GM21576 (cell line): Measurements from ENCODE around the gene FARP1.

Source experiments
- ATAC-seq: cut with Tn5 transposase; IDR thresholded peaks from one replicate; pipeline ENCODE4 v1.9.1; 2021; ENCODE audit warnings: mild to moderate bottlenecking, moderate library complexity; ENCODE audit not compliant: unreplicated experiment

FARP1 gene

DNA sequence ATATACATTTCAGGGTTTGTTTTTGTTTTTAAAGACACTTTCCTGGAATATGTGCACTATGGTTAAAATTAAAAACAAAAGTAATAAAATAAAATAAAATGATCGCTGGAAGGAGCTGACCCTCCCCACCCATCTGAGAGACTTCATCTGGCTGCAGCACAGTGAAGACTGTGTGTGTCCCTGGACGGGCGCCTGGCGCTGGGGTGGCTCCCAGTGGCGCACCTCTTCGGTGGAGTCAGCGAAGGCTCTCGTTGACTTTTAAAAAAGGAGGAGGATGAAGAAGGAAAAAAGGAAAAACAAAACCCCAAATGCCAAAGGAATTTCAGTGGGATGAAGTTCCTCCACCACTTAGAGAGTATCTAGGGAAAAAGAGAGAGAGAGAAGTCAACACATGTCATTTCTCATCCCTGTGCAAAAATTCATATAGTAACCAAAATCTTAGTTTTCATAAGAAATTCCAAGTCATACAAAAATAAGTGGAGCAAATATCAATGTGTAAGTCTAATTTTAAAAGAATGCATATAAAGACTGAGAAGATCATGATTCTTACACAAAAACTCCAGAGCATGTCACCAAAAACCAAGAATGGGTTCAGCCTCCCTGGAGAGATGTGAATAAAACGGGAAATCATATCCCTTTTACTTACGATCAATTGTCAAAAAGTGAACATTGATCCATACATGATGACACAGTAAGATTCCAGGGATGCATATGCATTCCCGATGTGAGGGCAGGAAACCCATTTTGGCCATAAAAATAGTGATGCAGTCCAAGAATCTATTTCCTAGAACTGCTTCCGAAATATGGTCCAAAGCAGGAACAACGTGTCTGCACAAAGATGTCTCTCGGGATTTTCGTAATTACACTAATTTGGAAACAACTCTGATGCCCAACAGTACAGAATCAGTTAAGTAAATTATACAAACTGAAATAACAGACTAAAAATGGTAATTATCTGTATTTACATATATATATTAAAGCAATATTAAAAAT lies 310.3 kb downstream of the FARP1 start:
- no peak for ATAC-seq

DNA sequence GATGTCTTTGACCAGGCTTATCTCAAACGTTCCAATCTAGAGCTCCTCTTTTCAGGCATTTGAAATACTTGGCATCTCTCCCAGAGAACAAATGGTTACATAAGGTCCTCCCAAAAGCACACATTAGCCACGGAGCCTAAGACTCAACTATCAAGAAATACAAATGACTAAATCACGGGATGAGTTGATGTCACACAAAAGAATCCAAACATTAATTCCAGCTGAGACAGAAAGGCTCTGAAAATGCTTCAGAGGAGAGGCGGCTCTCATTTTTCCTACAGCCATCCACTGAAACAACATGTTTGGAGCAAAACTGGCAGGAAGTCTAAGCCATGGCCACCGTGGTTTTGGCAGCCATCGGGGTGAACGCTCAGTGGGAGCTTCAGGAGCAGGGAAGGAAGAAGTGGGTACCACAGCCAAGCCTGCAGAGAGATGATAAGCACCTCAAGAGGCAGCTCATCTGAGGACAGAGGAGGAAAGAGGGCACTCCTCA lies 311.5 kb downstream of the FARP1 start:
- no peak for ATAC-seq

DNA sequence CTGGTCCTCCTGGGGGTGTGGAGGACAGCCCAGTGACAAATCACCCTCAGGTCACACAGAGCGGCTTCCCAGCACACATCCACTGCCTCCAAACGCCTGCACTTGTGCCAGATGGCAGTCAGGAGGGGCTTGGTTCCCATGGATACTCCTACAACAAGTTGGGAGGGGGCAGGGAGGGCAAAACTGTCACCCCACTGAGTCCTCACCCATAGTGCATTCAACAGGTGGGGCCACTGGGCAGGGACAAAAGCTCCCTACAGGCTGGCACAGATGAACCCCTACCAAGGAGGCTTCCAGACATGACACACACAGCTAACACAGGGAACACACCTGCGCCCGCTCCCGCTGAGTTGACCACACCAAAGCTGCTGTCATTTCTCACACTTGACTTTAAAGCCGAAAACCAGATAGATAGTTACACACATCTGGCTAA lies 313.5 kb downstream of the FARP1 start:
- no peak for ATAC-seq

DNA sequence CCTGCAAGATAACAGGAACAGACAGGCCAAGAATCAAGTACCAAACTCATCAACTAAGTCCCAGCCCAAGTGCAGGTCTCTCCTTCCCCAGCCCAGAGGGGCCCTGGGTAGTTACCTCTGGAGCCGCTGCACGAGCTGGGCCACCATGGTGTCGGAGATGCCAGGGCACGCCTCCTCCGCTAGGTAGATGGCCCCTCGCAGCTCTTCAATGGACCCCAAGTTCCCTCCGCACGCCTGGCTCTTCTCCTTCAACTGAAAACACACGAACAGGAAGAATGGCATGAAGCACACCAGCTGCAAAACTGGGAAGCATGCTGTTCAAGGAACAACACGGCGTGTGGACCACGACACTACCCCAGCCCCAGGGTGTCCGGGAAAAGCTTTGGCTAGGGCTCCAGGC lies 314.2 kb downstream of the FARP1 start:
- no peak for ATAC-seq

DNA sequence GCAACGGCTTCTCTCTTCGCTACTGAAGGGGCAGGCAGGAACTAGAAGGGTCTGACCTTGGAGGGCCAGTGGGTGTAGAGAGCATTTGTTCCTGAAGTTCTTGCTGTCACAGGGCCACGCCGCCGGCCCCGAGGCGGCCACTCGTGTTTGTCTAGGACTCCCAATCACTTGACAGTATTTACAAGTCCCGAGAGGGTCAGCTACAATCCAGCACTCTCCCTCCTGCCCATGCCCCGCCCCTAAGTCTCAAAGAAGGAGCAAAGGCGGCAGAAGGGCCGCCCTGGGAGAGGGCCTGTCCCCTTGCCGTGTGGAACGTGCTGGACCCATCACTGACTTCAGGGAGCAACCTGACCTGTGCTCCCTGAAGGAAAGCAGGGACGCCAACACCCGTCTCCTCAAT lies 315.5 kb downstream of the FARP1 start:
- ATAC-seq, result no peak

DNA sequence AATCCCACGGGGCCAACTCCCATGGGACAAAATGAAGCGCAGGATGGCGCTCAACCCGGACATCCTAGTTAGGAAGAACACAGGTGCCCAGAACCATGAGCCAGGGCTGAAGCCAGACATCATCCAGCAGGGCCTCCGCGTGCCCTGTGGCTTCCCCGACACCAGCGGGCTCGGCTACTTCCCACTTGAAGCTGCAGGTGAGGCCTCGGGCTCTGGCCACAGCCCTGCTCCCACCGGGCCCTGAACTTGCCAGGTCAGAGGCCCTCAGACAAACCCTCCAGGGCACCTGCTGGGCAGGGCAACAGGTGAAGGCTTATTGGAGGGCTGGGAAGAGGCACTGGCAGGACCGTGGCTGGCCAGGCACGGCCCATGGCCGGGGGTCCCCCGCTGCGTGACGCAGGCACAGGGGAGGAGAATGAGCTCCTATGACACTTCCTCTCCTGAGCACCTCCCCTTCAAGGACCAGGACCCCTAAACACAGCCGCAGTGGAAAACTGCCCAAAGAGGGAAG lies 316.3 kb downstream of the FARP1 start:
- no peak for ATAC-seq

DNA sequence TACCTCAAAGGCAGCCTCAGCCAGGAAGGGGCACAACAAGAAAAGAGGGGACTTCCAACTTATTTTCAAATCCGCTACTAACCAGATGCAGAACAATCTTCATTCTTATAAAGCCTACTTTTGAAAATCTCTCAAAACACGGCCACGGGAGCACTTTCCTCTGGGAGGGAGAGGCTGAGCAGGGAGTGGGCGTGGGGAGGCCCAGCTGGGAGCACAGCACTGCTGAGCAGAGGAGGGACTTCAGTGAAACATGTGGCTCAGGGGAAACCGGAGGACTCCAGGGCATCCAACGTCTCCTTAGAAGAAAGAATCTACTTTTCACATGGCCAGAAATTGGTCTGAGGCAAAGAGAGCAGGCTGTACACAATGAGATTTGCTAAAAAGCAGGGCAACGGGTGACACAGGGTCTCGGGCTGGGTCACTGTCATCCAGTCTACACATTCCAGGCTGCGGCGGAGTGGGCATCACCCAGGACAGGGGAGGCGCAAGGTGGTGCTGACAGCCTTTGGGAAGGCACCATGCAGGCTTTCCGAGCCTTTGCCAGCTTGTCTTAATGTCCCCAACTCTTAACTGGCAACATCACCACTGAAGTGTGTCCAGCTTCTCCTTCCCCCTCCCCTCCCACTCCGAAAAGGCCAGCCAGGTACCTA lies 317.0 kb downstream of the FARP1 start:
- ATAC-seq, result no peak

DNA sequence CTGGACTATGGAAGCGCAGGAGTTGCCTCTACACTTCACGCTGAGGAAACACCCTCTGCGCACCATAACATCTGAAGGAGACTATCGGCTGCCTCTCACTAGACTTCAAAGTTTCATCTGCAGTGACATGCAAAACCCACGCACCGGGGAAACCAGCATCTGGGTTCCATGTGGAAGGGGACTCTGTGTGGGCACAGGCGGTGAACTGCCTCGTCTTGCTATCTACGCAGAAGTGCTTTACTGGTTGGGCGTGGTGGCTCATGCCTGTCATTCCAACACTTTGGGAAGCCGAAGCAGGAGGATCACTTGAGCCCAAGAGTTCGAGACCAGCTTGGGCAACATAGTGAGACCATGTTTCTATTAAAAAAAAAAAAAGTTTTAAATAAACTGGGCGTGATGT lies 317.6 kb downstream of the FARP1 start:
- no peak for ATAC-seq

DNA sequence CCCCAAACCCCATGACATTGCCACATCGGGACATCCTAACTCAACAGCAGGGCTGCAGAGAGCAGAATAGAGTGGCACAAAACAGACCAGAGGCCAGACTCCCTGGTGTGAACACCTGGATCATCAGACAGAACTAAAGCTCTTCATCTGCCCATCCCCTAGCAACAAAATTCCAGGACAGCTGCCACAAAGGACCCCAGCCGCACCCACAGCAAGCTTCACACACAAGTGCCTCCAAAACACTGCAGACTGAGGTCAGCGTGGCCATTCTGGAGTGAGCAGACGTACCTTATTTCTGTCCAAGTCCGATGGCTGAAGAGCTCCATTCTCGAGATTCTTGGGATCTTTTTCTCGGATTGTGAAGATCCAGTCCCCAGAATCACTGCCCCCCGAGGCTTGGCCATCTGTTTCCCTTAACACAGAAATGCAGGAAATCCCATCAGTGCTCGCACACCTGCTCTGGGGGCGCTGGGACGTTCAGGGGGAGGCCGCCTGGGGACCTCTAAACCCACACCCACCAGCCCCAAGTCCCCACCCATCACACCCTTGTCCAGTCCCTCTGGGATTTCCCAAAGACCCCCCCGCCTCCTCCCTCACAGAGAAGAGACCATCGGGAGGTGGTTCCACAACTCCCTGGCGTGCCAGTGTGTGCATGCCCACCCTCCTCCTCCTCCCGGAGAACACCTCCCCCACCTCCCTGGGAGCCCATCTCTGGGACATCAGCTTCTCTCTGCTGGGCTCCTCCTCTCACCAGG lies 318.8 kb downstream of the FARP1 start:
- ATAC-seq, result no peak

DNA sequence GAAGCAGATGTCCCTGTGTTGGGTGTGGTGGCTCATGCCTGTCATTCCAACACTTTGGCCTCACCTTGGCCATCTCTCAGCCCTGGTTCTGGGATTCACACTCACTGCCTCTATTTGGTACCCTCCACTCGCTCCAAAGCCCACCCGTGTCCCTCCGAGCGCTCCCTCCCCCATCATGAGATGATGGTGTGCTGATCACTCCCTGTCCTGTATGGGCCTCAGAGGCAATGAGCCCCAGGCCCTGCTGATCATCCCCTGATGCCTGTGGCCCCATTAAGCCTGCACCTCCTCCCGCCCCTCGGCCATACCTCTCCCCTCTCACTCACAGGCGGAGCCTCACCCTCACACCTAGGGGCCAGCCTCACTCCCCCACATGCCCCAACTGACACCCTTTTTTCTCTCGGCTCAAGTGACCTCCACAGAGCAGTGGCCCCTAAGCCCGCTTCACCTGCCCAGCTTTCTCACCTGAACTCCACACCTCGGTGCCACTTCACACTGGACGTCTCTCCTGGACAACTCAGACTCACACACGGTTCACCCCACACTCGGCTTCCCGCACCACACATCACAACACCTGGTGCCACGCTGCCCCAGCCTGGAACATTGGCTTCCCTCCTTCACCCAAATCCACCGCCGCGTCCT lies 319.5 kb downstream of the FARP1 start:
- no peak for ATAC-seq

DNA sequence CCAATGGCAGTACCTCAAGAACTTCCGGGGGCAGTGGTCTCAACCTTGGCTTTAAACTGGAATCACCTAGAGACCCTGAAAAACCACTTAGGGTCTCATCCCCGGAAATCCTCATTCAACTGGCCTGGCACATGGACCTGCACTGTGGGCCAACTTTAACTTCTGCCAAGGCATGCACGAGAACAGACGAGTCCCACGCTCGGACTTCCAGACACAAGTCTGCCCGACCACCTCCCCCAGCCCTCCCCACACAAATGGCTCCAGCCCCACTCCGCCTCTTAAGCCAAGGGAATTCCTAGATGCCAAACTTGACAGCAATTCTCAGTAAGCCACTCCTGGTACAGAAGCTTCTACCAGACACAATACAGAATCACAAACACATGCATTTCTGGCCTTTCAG lies 320.1 kb downstream of the FARP1 start:
- no peak for ATAC-seq

DNA sequence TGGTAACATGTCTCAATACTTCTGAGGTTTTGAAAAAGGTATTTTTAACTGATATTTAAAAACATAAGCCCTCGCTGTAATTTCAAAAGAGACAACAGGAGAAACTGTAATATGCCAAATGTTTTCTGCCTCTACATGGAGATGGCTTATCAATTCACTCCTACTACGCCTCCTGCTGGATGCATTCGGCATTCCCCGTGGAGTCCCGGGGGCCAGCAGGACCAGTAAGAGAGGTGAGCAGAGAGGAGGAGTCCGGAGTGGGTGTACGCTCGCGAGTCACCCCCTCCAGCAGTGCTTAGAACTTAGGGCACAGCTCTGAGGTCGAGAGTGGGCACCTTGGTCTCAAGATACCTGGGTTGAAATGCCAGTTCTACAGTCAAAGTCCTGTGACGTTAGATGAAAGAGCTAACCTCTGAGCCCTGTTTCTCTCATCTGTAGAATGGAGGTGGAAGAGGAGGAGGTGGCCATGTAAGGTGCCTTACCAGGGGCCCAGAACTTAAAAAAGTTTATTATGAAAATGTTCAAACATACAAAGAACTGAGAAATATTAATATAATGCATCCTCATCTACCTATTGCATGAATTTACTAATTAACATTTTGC lies 323.8 kb downstream of the FARP1 start:
- no peak for ATAC-seq

DNA sequence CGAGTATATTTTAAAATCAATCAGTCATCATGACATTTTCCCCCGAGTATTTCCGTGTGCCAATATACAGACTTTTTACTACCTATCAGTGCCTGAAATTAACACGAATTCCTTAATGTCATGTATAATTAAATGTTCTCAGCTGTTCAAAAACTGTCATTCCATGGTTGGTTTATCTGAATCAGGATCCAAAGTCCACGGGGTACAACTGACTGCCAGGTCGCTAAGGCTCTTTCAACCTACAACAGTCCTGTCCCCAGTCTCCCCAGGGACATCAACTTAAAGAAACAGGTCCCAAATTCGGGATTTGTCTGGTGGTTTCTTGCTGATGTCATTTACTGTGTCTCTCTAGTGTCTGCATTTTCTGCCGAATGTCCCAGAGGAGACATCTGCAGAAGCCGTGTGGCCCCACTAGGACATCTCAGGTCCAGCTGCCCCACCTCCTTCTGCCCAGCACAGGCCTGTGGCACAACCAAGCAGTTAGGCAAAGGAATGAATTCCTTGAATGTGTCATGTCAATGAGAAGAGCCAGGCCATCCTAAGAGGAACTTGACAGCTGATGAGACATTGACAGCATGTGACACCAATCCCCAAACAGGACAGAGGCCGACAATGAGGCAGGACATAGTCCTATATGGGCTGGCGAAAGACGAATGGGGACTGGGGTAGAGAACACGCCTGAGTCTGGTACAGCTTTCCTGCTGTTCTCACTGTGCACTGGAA lies 324.5 kb downstream of the FARP1 start:
- ATAC-seq, result no peak

DNA sequence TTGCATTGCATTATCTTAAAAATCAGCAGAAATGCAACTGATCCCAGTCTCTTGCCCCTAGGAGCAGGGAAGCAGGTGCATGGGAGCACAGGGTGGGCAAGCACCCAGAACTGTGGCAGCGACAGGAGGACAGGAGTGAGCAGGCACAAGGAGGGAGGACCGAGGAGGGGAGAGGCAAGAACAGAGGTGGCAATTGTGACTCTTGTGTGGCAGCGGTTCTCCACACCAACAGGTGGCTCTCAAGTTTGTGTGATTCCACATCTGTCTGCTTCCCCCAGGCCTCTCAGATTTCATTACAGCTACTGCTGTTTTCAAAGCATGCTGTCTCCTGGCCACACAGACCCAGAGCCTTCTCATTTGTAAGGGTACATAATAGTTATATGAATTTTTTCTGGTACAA lies 325.5 kb downstream of the FARP1 start:
- no peak for ATAC-seq

DNA sequence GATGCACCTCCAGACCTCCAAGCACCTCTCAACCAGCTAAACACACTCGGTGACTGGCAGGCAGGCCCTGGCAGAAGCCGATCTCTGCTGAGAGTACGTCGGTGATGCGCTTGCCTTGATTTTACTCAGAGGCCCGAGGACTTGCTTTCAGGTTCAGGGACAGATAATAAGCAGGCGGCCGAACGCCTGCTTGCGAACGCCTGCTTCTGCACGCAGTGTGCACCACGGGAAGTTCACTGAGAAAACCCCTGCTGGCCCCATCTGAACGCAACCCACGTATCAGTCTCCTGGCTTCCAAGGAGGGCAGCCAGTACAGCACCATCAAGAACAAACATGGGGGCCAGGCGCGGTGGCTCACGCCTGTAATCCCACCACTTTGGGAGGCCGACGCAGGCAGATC lies 326.0 kb downstream of the FARP1 start:
- ATAC-seq, result no peak

DNA sequence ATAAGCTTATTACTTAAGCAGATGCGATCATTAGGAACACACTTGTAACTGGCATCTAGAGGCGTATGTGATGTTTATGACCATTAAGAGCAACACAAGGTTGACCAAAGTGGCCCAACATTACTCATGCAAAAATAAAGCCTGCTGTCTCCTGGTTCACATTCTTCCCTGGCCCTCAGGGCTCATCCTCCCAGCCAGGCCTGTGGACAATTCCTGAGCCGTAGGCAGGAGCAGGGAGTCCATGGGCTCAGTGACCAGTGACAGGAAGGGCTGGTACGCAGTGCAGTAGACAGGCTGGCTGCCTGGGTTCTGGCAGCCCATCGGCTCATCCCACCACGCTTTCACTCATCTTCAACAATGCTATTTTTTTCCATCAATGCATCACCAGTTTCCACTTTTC lies 328.0 kb downstream of the FARP1 start:
- ATAC-seq, result no peak

DNA sequence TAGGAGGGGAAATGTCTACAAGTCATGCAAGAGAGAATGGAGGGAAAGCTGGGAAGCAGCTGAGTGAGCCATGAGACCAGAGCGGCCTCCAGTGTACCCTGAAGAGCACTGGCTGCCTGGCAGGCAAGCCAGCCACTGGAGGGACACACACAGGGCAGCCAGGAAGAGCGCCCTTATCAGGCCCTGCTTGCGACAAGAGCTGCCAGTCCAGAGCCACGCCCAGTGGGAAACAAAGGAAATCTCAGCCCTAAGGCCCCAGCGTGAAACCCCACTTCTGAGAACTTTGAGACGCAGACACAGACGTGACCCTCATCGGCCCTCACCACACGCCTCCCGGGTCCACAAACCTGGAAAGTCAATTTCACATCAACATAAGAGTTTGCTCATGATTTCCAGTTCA lies 329.0 kb downstream of the FARP1 start:
- no peak for ATAC-seq

DNA sequence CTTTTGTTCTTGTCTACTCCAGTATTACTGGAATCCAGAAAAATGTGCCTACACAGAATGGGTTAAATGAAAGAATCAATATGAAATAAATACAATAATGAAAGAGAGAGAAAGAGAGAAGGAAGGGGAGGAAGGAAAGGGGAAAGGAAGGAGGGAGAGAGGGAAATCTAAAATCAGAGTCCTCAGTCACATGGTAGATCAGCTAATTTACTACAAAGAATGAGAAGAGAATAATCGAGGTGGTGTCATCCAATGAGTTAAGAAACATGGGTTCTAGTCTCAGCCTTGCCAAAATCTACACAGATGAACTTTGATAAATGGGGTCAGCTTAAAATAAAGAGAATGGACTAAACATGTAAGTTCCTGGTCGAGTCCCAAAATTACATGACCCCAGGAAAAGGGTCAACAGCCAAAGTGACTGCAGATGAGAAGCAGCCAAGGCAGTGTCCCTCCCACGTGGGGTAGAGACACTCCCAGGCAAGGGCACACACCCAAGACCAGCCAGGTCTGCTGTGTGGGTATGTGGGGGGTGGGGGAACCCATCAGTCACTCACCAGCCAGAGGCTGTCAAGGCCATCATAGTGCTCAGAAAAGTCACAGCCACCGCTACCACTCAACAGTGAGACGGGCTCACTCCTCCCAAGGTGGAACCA lies 330.4 kb downstream of the FARP1 start:
- no peak for ATAC-seq

DNA sequence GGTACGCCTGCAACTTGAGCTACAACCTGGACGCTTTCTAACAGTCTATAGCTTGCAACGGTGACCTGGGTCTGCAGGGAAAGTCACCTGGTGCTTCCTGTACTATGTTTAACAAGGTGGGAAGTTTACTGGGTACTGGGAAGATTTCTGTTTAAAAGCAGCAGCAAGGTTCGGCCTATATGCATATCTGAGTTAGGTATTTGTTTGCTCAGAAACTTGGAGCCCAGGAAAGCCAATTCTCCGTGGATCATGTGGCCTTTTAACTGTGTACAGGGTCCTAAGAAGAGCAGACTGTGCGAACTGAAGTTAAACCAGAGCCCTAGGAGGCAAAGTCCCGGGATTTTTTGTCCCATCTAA lies 330.9 kb downstream of the FARP1 start:
- no peak for ATAC-seq
